Fibroblast of lung (primary cell): Measurements from ENCODE around the gene ACP5.

Source experiments
- EZH2 ChIP-seq: IDR thresholded peaks from 2 replicates; pipeline ENCODE4 v1.5.1; 2012; ENCODE audit warnings: low read length, control low read depth, mild to moderate bottlenecking; ENCODE audit errors: missing control alignments
- TF ChIP-seq, protein P1 (sequence below), 2 donors: IDR thresholded peaks in 1 of 2; conservative IDR thresholded peaks in 1 of 2; 1 replicate in 1 of 2; 2 replicates in 1 of 2; pipeline ENCODE4 v1.5.1; 2011 to 2012; ENCODE audit warnings: low read length in 2 of 2, control low read depth in 1 of 2, inconsistent platforms in 1 of 2, low read depth in 1 of 2, mild to moderate bottlenecking in 1 of 2

- TF ChIP-seq, protein P1, sequence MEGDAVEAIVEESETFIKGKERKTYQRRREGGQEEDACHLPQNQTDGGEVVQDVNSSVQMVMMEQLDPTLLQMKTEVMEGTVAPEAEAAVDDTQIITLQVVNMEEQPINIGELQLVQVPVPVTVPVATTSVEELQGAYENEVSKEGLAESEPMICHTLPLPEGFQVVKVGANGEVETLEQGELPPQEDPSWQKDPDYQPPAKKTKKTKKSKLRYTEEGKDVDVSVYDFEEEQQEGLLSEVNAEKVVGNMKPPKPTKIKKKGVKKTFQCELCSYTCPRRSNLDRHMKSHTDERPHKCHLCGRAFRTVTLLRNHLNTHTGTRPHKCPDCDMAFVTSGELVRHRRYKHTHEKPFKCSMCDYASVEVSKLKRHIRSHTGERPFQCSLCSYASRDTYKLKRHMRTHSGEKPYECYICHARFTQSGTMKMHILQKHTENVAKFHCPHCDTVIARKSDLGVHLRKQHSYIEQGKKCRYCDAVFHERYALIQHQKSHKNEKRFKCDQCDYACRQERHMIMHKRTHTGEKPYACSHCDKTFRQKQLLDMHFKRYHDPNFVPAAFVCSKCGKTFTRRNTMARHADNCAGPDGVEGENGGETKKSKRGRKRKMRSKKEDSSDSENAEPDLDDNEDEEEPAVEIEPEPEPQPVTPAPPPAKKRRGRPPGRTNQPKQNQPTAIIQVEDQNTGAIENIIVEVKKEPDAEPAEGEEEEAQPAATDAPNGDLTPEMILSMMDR (conservative IDR thresholded peaks at IDR 0.05 in 1 of 2, IDR thresholded peaks at IDR 0.05 in 1 of 2; ENCODE audit: low read depth in 1 of 2, low read length in 2 of 2): no peak
- no peak for TF ChIP-seq EZH2
These were observed 27.2 kb downstream of the ACP5 start for GRCh38 chr19:11550265-11550664.
